ENCODE results near the gene TMEM203.

Gene TMEM203

DNA sequence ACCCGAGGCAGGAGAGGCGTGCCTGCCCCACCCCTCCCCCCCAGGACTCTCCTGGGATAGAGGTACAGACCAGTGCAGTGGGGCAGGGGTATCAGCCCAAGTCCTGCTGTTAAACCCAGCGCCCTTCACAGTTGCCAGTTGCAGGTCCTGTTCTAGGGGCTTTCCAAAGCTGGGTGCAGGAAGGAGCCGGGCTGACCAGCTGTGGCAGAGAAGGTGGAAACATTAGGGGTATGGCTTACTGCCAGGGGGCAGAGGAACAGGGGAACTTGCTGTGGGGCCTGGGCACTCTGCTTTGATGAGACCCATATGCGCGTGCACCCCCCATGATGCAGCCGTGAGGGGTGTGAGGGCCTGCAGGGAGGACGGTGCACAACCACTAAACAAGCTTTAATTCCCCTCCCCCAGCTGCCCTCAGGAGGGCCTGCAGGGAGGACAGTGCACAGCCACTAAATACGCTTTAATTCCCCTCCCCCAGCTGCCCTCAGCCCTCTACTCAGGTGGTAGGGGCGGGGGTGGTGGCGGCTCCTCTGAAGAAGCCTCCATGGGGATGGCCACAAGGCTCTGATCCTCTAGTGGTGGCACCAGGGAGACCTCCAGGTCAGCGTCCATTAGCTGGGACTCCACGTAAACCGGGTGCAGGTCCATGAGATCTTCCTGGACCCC is 34.8 kb downstream of the TMEM203 start:
- DNase-seq (ENCODE audit: extremely low read depth, low read depth) = no peak
- TF ChIP-seq, protein P1, sequence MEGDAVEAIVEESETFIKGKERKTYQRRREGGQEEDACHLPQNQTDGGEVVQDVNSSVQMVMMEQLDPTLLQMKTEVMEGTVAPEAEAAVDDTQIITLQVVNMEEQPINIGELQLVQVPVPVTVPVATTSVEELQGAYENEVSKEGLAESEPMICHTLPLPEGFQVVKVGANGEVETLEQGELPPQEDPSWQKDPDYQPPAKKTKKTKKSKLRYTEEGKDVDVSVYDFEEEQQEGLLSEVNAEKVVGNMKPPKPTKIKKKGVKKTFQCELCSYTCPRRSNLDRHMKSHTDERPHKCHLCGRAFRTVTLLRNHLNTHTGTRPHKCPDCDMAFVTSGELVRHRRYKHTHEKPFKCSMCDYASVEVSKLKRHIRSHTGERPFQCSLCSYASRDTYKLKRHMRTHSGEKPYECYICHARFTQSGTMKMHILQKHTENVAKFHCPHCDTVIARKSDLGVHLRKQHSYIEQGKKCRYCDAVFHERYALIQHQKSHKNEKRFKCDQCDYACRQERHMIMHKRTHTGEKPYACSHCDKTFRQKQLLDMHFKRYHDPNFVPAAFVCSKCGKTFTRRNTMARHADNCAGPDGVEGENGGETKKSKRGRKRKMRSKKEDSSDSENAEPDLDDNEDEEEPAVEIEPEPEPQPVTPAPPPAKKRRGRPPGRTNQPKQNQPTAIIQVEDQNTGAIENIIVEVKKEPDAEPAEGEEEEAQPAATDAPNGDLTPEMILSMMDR (IDR thresholded peaks at IDR 0.05; ENCODE audit: low read depth, low read length, missing control alignments) = no peak
- H3K4me3 ChIP-seq (replicated peaks; ENCODE audit: low read depth, low read length) = no peak overlapping the region

- no peak for DNase-seq (ENCODE audit: extremely low read depth, low read depth)
- TF ChIP-seq, protein P1 (IDR thresholded peaks at IDR 0.05; ENCODE audit: low read depth, low read length, missing control alignments) = no peak
- H3K4me3 ChIP-seq (replicated peaks; ENCODE audit: low read depth, low read length) = 0 out of 2 replicates have a peak within 1 kb of the TSS, but pooled peaks have one; percentile 7
These were observed 35.5 kb downstream of the TMEM203 start, which contains the start of gene LRRC26 for GRCh38 chr9:137169896-137170358. Gene LRRC26 (minus strand): TSS chr9:137170051. CDS start chr9:137169943, 108 bp downstream.

DNA sequence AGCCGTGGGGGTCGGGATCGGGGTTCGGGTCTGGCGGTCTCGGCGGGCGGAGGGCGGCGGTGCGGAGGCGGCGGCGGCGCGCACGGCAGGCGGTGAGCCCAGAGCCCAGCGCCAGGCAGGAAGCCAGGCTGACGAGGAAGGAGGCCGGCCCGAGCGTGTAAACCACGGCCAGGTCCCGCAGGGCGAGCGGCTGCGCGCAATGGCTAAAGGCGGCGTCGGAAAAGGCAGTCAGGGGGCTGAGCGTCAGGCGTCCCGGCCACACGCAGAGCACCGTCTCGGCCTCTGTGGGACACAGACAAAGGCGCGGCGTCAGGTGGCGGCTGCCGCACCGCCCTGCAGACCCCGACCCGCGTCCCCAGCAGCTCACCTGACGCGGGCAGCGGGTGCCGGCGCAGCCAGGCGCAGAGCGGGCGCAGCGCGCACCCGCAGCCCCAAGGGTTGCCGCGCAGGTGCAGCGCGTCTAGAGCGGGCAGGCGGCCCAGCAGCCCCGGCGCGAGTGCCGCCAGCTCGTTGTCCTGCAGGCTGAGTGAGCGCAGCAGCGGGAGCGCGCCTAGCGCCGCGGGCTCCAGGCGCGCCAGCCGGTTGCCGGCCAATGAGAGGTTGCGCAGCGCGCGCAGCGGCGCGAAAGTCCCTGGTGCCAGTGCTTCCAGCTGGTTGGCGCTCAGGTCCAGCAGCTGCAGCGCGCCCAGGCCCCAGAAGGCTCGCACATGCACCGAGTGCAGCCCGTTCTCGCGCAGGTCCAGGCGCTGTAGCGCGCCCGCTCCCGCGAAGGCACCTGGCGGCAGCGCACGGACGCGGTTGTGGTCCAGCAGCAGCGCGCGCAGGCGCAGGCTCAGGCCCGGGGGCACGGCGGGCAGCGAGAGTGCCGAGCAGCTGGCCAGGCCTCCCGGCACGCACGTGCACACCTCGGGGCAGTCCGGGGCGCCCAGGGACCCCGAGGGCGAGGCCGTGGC is 36.3 kb downstream of the TMEM203 start:
- TF ChIP-seq, protein P1 (IDR thresholded peaks at IDR 0.05; ENCODE audit: low read depth, low read length, missing control alignments) = no peak
- DNase-seq (ENCODE audit: extremely low read depth, low read depth) = no peak

DNA sequence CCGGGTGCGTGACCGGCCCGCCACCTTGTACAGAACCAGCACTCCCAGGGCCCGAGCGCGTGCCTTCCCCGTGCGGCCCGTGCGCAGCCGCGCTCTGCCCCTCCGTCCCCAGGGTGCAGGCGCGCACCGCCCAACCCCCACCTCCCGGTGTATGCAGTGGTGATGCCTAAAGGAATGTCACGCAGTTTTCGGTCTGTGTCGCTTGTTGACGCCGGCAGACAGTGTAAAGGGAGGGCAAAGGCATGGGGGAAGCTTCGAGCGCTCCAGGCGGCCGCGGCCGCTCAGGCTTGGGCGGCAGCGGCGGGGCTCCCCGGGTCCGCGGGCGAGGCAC is 36.9 kb downstream of the TMEM203 start:
- no peak for DNase-seq (ENCODE audit: extremely low read depth, low read depth)
- no peak overlapping the region for H3K4me3 ChIP-seq (replicated peaks; ENCODE audit: low read depth, low read length)
- TF ChIP-seq, protein P1 (IDR thresholded peaks at IDR 0.05; ENCODE audit: low read depth, low read length, missing control alignments) = no peak

More for the DNA sequence above, 36.3 kb downstream of the TMEM203 start:
- H3K4me3 ChIP-seq (replicated peaks; ENCODE audit: low read depth, low read length) = 0 out of 2 replicates have a peak overlapping the region, but pooled peaks have one; percentile 7

GRCh38 chr9:137167747-137168572 is 37.5 kb downstream of the TMEM203 start:
- no peak for DNase-seq (ENCODE audit: extremely low read depth, low read depth)
- no peak overlapping the region for H3K4me3 ChIP-seq (replicated peaks; ENCODE audit: low read depth, low read length)
- TF ChIP-seq, protein P1 (IDR thresholded peaks at IDR 0.05; ENCODE audit: low read depth, low read length, missing control alignments) = no peak

DNA sequence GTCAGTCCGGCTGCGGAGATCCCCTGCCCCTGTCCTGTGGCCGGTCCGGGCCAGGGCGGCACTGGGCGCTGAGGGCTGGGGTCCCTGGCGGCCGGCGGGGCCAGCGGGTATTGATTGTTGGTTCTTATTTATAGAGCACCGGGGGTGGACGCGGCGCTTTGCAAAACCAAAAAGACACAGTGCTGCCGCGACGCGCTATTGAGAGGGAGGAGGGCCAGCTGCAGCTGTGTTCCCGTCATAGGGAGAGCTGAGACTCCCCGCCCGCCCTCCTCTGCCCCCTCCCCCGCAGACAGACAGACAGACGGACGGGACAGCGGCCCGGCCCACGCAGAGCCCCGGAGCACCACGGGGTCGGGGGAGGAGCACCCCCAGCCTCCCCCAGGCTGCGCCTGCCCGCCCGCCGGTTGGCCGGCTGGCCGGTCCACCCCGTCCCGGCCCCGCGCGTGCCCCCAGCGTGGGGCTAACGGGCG is 38.1 kb downstream of the TMEM203 start:
- H3K4me3 ChIP-seq (replicated peaks; ENCODE audit: low read depth, low read length) = no peak overlapping the region
- DNase-seq (ENCODE audit: extremely low read depth, low read depth) = no peak

More for the DNA sequence above, 38.1 kb downstream of the TMEM203 start:
- TF ChIP-seq, protein P1 (IDR thresholded peaks at IDR 0.05; ENCODE audit: low read depth, low read length, missing control alignments) = no peak
